Endothelial cell of umbilical vein (primary cell): ENCODE data around the gene ZNF474. TPM values are rescaled to one million over a fixed set of nuclear protein-coding genes. Genes with fewer than 3 reads are reported as not detected.

Experiments used
- BruUV-seq: library from RNA; stranded (reverse); fragments of 400-500 nt; replicated peaks from 2 replicates; lab custom pipeline; 2021; lab: Mats Ljungman, UMichigan
- CTCF ChIA-PET: fragments of 300-600, 350-600 bp; sonication (Branson Sonifier 250); formaldehyde crosslinking; loops from one replicate; lab custom pipeline; 2021; ENCODE audit warnings: antibody characterized with exemption, inconsistent platforms; lab: Charles Lee
- POLR2A ChIA-PET: fragments of 300-600, 350-600 bp; sonication (Branson Sonifier 250); formaldehyde crosslinking; loops from one replicate; lab custom pipeline; 2021; ENCODE audit warnings: antibody characterized with exemption, inconsistent platforms; lab: Charles Lee
- DNase-seq: peaks from one replicate; pipeline ENCODE4 v3.0.0-alpha.2; 2011; ENCODE audit warnings: low read depth, low spot score
- FAIRE-seq: peaks from 2 replicates; lab custom pipeline; 2011; peaks lifted over from hg19 to GRCh38; lab: Jason Lieb, UNC
- H2AFZ ChIP-seq: 2 replicates; pipeline ENCODE4 v1.6.0; 2012; ENCODE audit warnings: low read depth, low read length, control low read depth, inconsistent platforms
- H3K27ac ChIP-seq: 2 replicates; pipeline ENCODE4 v1.5.1; 2011; ENCODE audit warnings: low read depth, mild to moderate bottlenecking, control low read depth, low read length, moderate library complexity; ENCODE audit not compliant: insufficient read depth
- H3K27me3 ChIP-seq, 2 experiments: 2 replicates each; pipeline versions ENCODE4 v1.6.0 to v1.6.1; 2011; ENCODE audit warnings: low read length in 2 of 2, mixed read lengths in 1 of 2; ENCODE audit not compliant: control insufficient read depth in 2 of 2, insufficient read depth in 2 of 2
- H3K36me3 ChIP-seq, 2 experiments: 2 replicates in 1 of 2; 3 replicates in 1 of 2; pipeline ENCODE4 v1.5.1; 2011; ENCODE audit warnings: low read length in 2 of 2, mild to moderate bottlenecking in 1 of 2, moderate library complexity in 1 of 2; ENCODE audit not compliant: control insufficient read depth in 2 of 2, insufficient read depth in 2 of 2; ENCODE audit errors: extremely low read depth in 1 of 2
- H3K4me1 ChIP-seq: 3 replicates; pipeline ENCODE4 v1.5.1; 2011; ENCODE audit warnings: mild to moderate bottlenecking, low read length; ENCODE audit not compliant: control insufficient read depth, insufficient read depth; ENCODE audit errors: extremely low read depth
- H3K4me2 ChIP-seq: 2 replicates; pipeline ENCODE4 v1.6.1; 2011; ENCODE audit warnings: low read length, control low read depth, mixed read lengths; ENCODE audit not compliant: insufficient read depth
- H3K4me3 ChIP-seq, 3 experiments: fragments of 200-600 bp in 1 of 3; sonication (generic), shearing (Covaris generic) in 1 of 3; replicated peaks in 1 of 3; 2 replicates each; pipeline ENCODE4 v1.5.1; 2011 to 2016; ENCODE audit warnings: control low read depth in 3 of 3, low read length in 3 of 3, mild to moderate bottlenecking in 2 of 3, inconsistent platforms in 1 of 3, low read depth in 1 of 3, moderate library complexity in 1 of 3; ENCODE audit not compliant: insufficient read depth in 1 of 3
- H3K79me2 ChIP-seq: 2 replicates; pipeline ENCODE4 v1.6.0; 2012; ENCODE audit warnings: low read length, inconsistent platforms; ENCODE audit not compliant: control insufficient read depth, insufficient read depth
- H3K9ac ChIP-seq: replicated peaks from 2 replicates; pipeline ENCODE3; 2011; ENCODE audit warnings: low read length, control low read depth; ENCODE audit not compliant: insufficient read depth; ENCODE audit errors: extremely low read depth
- H3K9me1 ChIP-seq: replicated peaks from 3 replicates; pipeline ENCODE4 v1.6.0; 2011; ENCODE audit warnings: mild to moderate bottlenecking, low read length; ENCODE audit not compliant: control insufficient read depth, insufficient read depth; ENCODE audit errors: extremely low read depth
- H3K9me3 ChIP-seq: replicated peaks from 2 replicates; pipeline ENCODE4 v1.5.1; 2012; ENCODE audit warnings: low read length, inconsistent platforms; ENCODE audit not compliant: control insufficient read depth, insufficient read depth
- H4K20me1 ChIP-seq: replicated peaks from 2 replicates; pipeline ENCODE3; 2011; ENCODE audit warnings: mild to moderate bottlenecking, low read length; ENCODE audit not compliant: control insufficient read depth, insufficient read depth; ENCODE audit errors: extremely low read depth
- EZH2 ChIP-seq: IDR thresholded peaks from 2 replicates; pipeline ENCODE4 v1.6.1; 2012; ENCODE audit warnings: borderline replicate concordance, low read depth, mild to moderate bottlenecking, moderate library complexity, low read length, inconsistent platforms; ENCODE audit not compliant: severe bottlenecking
- FOS ChIP-seq: IDR thresholded peaks from 2 replicates; pipeline ENCODE4 v1.6.1; 2011; ENCODE audit warnings: mild to moderate bottlenecking, low read length, moderate library complexity, borderline replicate concordance; ENCODE audit not compliant: insufficient read depth
- GATA2 ChIP-seq: IDR thresholded peaks from 2 replicates; pipeline ENCODE4 v1.7.0; 2011; ENCODE audit warnings: low read depth, mild to moderate bottlenecking, moderate library complexity, mixed read lengths, low read length; ENCODE audit not compliant: insufficient read length, insufficient read depth
- JUN ChIP-seq: IDR thresholded peaks from 2 replicates; pipeline ENCODE4 v1.6.1; 2011; ENCODE audit warnings: borderline replicate concordance, low read depth; ENCODE audit not compliant: insufficient read length, insufficient read depth
- MAX ChIP-seq: IDR thresholded peaks from 2 replicates; pipeline ENCODE4 v1.6.1; 2011; ENCODE audit not compliant: insufficient read depth, insufficient read length
- MYC ChIP-seq: IDR thresholded peaks from one replicate; pipeline ENCODE4 v1.6.1; 2011; ENCODE audit warnings: mild to moderate bottlenecking, low read depth, low read length
- POLR2A ChIP-seq: IDR thresholded peaks from 2 replicates; pipeline ENCODE4 v1.6.1; 2012; ENCODE audit warnings: low read depth, mild to moderate bottlenecking, control low read depth, low read length
- POLR2AphosphoS5 ChIP-seq: IDR thresholded peaks from 2 replicates; pipeline ENCODE4 v1.6.1; 2012; ENCODE audit warnings: low read depth, mild to moderate bottlenecking, control low read depth, low read length, moderate library complexity; ENCODE audit not compliant: insufficient read depth
- dilution Hi-C: fragments of 300-500 bp; cut with MboI; formaldehyde crosslinking; loops from one replicate; pipeline ENCODE4 v1.15.0; 2019; ENCODE audit warnings: low sequenced_read_pairs; ENCODE audit not compliant: extremely low pct_ligation_motif_present
- intact Hi-C: fragments of 100-400 bp; cut with micrococcal nuclease; formaldehyde crosslinking; loops from one replicate; pipeline ENCODE4 v1.10.0; 2022
- polyA plus RNA-seq, 4 experiments: library from polyadenylated mRNA; depleted of rRNA in 3 of 4; stranded (reverse) in 3 of 4; unstranded in 1 of 4; fragments of >200 nt; gene quantifications; 2 replicates each; pipeline versions ENCODE4 v1.2.1 to v1.2.3, GENCODE V29; 2011 to 2012; ENCODE audit warnings: missing spikeins in 1 of 4
- total RNA-seq: library from RNA; stranded (reverse); gene quantifications from 2 replicates; pipeline ENCODE4 v1.2.3, GENCODE V29; 2021
- TF ChIP-seq, protein P1 (sequence below), 2 donors: IDR thresholded peaks; 1 replicate in 1 of 2; 2 replicates in 1 of 2; pipeline ENCODE4 v1.5.1; 2011; ENCODE audit warnings: low read length in 2 of 2, mild to moderate bottlenecking in 2 of 2, moderate library complexity in 2 of 2, control low read depth in 1 of 2, inconsistent platforms in 1 of 2, low read depth in 1 of 2; ENCODE audit not compliant: insufficient read depth in 1 of 2; ENCODE audit errors: extremely low read depth in 1 of 2

ZNF474 gene
- total and polyA plus RNA-seq, 2 donors (not counting 3 experiments of a cell fraction or from before 2014, with no cell fraction given): 0.03 TPM; not detected in 1

DNA sequence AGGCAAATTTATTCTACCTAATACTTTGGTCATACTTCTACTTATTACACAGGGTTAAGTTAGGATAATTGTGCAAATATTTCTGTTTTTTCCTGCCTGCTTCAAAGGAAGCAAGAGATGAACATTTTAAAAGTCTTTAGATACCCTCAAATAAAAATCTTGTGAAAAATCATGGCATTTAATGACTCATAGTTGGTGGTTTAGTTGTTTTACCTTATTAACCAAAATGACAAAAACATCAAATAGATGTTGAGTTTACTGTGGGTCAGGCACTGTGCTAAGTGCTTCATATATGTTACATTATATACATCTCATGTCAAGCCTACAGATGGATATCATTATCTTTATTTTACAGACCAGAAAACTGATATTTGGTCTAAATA is 54.4 kb downstream of the ZNF474 start:
- Histone ChIP-seq H3K9ac (no peak overlapping the region), H3K9me1 (no peaks in the 10 kb centered on the region), H3K9me3 (no peaks in the 10 kb centered on the region), H3K4me1 (peaks cover 47% of the 10 kb centered on the region), H3K27me3 (no peaks in the 10 kb centered on the region), H3K4me3 (no peak overlapping the region), H4K20me1 (no peaks in the 10 kb centered on the region), H2AFZ (peak overlapping the region; percentile 97), H3K4me2 (peak overlapping the region; percentile 20), H3K36me3 (no peaks in the 10 kb centered on the region), H3K27ac (no peak overlapping the region), H3K79me2 (no peaks in the 10 kb centered on the region)
- intact Hi-C loops: loop anchor here (2.0 to 10.0 kb wide), 5 partner anchors 55 to 661 kb away; partner anchors contain the start of genes SNCAIP, SNX24 and ZNF474
- ChIA-PET POLR2A (no interaction called here), CTCF (interaction anchor here (0.8 to 1.2 kb wide), 2 partner anchors 9 to 12 kb away, joined by 3 to 5 read pairs; no protein-coding TSS in a partner anchor)
- no TSS peak for BruUV-seq
- FAIRE-seq: no peak
- no peak for DNase-seq
- dilution Hi-C loops: loop anchor here (25.0 kb wide), 1 partner anchor 96 kb away; the partner anchor contains the start of gene LOX
- TF ChIP-seq POLR2AphosphoS5 (no peak), FOS (peak; percentile 56)

DNA sequence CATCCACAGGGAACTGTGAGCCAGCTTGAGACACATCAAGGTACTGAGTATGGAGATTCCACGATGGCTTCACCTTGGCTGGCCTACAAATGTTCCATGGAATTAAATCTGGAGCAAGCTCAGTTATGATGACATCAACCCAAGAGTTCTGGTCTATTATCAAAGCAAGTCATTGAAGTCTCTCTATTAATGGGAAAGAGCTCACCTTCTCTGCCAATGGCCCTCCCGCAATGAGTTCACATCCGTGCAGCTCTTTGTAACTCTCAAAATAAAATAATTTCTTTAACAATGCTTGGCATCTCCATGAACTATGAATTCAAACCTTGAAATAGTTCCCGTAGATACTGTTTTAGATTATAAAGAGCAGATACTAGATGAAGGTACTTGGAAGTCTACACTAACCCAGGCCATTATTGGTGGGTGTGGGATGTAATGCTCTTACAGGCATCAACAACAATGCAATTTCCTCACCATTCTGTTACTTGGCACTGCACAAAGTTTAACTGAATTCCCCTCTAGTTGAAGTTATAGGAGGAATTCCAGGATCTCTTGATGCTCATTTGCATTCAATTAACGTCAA is 55.4 kb downstream of the ZNF474 start:
- POLR2A ChIA-PET: no interaction called here

More for the DNA sequence above, 55.4 kb downstream of the ZNF474 start:
- H3K4me1 ChIP-seq: peaks cover 47% of the 10 kb centered on the region
- H3K4me3 ChIP-seq: no peak overlapping the region
- CTCF ChIA-PET: interaction anchor here (0.8 to 1.4 kb wide), 4 partner anchors 8 to 28 kb away, joined by 3 to 5 read pairs (median 3); no protein-coding TSS in a partner anchor
- H3K79me2 ChIP-seq: no peaks in the 10 kb centered on the region
- no peak overlapping the region for H3K9ac ChIP-seq
- BruUV-seq: no TSS peak
- intact Hi-C loops (loop anchor here (10.0 kb wide), 1 partner anchor 660 kb away; the partner anchor contains the start of gene SNX24), dilution Hi-C loops (loop anchor here (25.0 kb wide), 1 partner anchor 97 kb away; the partner anchor contains the start of gene LOX)
- no peak for FAIRE-seq
- no peaks in the 10 kb centered on the region for H3K9me3 ChIP-seq
- no peaks in the 10 kb centered on the region for H3K36me3 ChIP-seq
- H3K27ac ChIP-seq: no peak overlapping the region
- no peaks in the 10 kb centered on the region for H4K20me1 ChIP-seq
- TF ChIP-seq FOS (no peak), MYC (no peak), JUN (no peak), POLR2A (no peak), POLR2AphosphoS5 (no peak), GATA2 (no peak), EZH2 (no peak), MAX (no peak)
- TF ChIP-seq, protein P1, sequence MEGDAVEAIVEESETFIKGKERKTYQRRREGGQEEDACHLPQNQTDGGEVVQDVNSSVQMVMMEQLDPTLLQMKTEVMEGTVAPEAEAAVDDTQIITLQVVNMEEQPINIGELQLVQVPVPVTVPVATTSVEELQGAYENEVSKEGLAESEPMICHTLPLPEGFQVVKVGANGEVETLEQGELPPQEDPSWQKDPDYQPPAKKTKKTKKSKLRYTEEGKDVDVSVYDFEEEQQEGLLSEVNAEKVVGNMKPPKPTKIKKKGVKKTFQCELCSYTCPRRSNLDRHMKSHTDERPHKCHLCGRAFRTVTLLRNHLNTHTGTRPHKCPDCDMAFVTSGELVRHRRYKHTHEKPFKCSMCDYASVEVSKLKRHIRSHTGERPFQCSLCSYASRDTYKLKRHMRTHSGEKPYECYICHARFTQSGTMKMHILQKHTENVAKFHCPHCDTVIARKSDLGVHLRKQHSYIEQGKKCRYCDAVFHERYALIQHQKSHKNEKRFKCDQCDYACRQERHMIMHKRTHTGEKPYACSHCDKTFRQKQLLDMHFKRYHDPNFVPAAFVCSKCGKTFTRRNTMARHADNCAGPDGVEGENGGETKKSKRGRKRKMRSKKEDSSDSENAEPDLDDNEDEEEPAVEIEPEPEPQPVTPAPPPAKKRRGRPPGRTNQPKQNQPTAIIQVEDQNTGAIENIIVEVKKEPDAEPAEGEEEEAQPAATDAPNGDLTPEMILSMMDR (IDR thresholded peaks at IDR 0.05; ENCODE audit: extremely low read depth in 1 of 2, insufficient read depth in 1 of 2, low read depth in 1 of 2, low read length in 2 of 2): no peak
- no peaks in the 10 kb centered on the region for H3K27me3 ChIP-seq
- no peaks in the 10 kb centered on the region for H3K9me1 ChIP-seq
- H3K4me2 ChIP-seq: no peak overlapping the region
- no peak for DNase-seq
- no peak overlapping the region for H2AFZ ChIP-seq
